GM21528 (cell line): Measurements from ENCODE around the gene ASB12.
"Not testable (repeated sequence)": the region's sequence is repeated elsewhere in the genome, so short reads cannot be mapped to it uniquely, and the experiment has no call there.

Source experiments
- ATAC-seq: cut with Tn5 transposase; IDR thresholded peaks from one replicate; pipeline ENCODE4 v1.9.1; 2021; ENCODE audit warnings: mild to moderate bottlenecking, moderate library complexity; ENCODE audit not compliant: unreplicated experiment, low FRiP score

Gene ASB12

GRCh38 chrX:64230123-64230970 lies at the start of gene ASB12:
ASB12 (minus strand) TSS chrX:64230607; CDS start chrX:64225650, 4,957 bp downstream.
- ATAC-seq: no peak

GRCh38 chrX:64265265-64265664 lies 34.9 kb upstream of the ASB12 start:
- no peak for ATAC-seq

GRCh38 chrX:64229154-64229553 lies 1.3 kb downstream of the ASB12 start:
- no peak for ATAC-seq

- no peak for ATAC-seq
Measured at GRCh38 chrX:64218023-64218422, 12.4 kb downstream of the ASB12 start.

GRCh38 chrX:64213989-64214388 lies 16.4 kb downstream of the ASB12 start:
- ATAC-seq: not testable (repeated sequence)

- no peak for ATAC-seq
Measured at GRCh38 chrX:64206556-64207162, 23.7 kb downstream of the ASB12 start.

GRCh38 chrX:64205735-64206501 lies 24.5 kb downstream of the ASB12 start:
- ATAC-seq: peak; percentile 93

GRCh38 chrX:64205441-64205734 lies 25.0 kb downstream of the ASB12 start, which contains the start of gene AMER1:
AMER1 (minus strand) TSS chrX:64205708; CDS start chrX:64193286, 12,422 bp downstream.
- peak; percentile 52 for ATAC-seq

GRCh38 chrX:64204701-64205440 lies 25.5 kb downstream of the ASB12 start:
- peak; percentile 21 for ATAC-seq

GRCh38 chrX:64204252-64204651 lies 26.2 kb downstream of the ASB12 start:
- no peak for ATAC-seq

- no peak for ATAC-seq
Measured at GRCh38 chrX:64202808-64203325, 27.5 kb downstream of the ASB12 start.

GRCh38 chrX:64198036-64198435 lies 32.4 kb downstream of the ASB12 start:
- no peak for ATAC-seq

- no peak for ATAC-seq
Measured at GRCh38 chrX:64196606-64197005, 33.8 kb downstream of the ASB12 start.

GRCh38 chrX:64195862-64196261 lies 34.5 kb downstream of the ASB12 start:
- ATAC-seq: no peak

- ATAC-seq: no peak
Measured at GRCh38 chrX:64192673-64193072, 37.7 kb downstream of the ASB12 start.

GRCh38 chrX:64192040-64192439 lies 38.4 kb downstream of the ASB12 start:
- ATAC-seq: no peak

GRCh38 chrX:64191281-64192010 lies 39.0 kb downstream of the ASB12 start:
- ATAC-seq: no peak

- ATAC-seq: no peak
Measured at GRCh38 chrX:64190136-64190740, 40.2 kb downstream of the ASB12 start.

- no peak for ATAC-seq
Measured at GRCh38 chrX:64188901-64189300, 41.5 kb downstream of the ASB12 start.
